HFFc6 (cell line): Measurements from ENCODE around the gene CABLES2. TPM values are rescaled to one million over a fixed set of nuclear protein-coding genes. Genes with fewer than 3 reads are reported as not detected.

Source experiments
- DNase-seq: peaks from one replicate; pipeline ENCODE4 v3.0.0-alpha.2; 2018
- H3K27ac Mint-ChIP-seq: 2 replicates; pipeline ENCODE4 v1.8.0; 2020; ENCODE audit warnings: mild to moderate bottlenecking, mixed read lengths
- H3K27me3 Mint-ChIP-seq: 2 replicates; pipeline ENCODE4 v1.8.0; 2021; ENCODE audit warnings: mild to moderate bottlenecking, moderate library complexity, mixed read lengths; ENCODE audit not compliant: insufficient read depth
- H3K36me3 Mint-ChIP-seq: 2 replicates; pipeline ENCODE4 v1.8.0; 2021; ENCODE audit warnings: low read depth, mixed read lengths
- H3K4me1 Mint-ChIP-seq: 2 replicates; pipeline ENCODE4 v1.8.0; 2020; ENCODE audit warnings: low read depth, mixed read lengths
- H3K4me3 Mint-ChIP-seq: 2 replicates; pipeline ENCODE4 v1.8.0; 2020; ENCODE audit warnings: mild to moderate bottlenecking, moderate library complexity, mixed read lengths
- H3K9me3 Mint-ChIP-seq: 2 replicates; pipeline ENCODE4 v1.8.0; 2020; ENCODE audit warnings: mild to moderate bottlenecking, mixed read lengths
- total RNA-seq, 6 experiments: library from RNA; stranded (reverse); fragmentation: NEBNext Ultra II Directional; extraction: Animal tissue kit (Norgen Biotek cat#: 25700); gene quantifications; 2 replicates in 1 of 6; 3 replicates in 5 of 6; pipeline ENCODE4 v1.2.3, GENCODE V29; 2021
- TF ChIP-seq, protein P1 (sequence below): fragments of 200-600 bp; sonication (generic); IDR thresholded peaks from 2 replicates; pipeline ENCODE4 v1.5.0; 2021; ENCODE audit warnings: antibody characterized with exemption, mild to moderate bottlenecking

CABLES2 gene
- total RNA-seq, 6 experiments from 2014 or later = 4.9 to 7.0 (median 6.6) TPM

DNA sequence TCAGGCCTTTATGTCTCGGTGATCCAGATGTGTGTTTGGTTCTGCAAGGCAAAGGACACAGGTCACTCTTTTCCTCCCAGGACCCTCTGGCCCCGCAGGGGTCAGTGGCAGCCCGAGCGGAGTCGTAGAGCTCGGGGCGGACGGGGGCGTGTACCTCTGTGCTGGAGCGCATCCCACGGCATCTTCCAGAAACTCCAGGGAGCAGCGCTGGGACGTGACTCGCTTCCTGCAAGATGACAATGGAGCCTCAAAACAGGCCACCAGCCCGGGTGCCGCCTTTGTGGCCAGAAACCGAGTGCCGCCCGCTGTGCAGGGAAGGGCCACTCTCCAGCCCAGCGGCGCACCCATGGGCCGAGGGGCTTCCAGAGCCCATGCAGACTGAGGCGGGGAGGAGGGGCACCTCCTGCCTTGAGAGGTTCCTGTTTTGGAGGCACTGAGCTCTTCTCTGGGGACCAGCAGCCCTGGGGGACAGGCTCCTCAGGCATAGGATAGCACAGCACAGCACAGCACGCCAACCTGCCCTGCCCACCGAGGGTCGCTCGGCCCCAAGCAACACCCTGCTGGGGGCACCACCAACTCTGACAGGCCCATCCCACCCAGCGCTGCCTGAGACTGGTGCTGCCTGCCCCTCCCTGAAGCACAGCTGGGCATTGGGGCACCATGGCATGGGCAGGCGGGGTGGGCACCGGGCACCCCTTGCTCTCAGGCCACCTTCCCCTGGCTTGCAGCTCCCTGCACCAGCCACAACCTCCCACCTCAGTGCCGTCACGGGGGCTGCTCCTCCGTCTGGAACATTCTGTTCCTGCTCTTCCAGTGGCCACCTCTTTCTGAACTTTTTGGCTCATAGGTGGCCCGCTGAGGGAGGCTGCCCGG, 10.5 kb downstream of the CABLES2 start:
- no peaks in the 10 kb centered on the region for H3K4me1 Mint-ChIP-seq
- H3K27me3 Mint-ChIP-seq = no peaks in the 10 kb centered on the region; the same call in 1 of the 2 replicates
- H3K4me3 Mint-ChIP-seq = no peak overlapping the region
- no peak for DNase-seq
- peaks cover 10% of the 10 kb centered on the region; the same call in 1 of the 2 replicates for H3K36me3 Mint-ChIP-seq
- TF ChIP-seq, protein P1, sequence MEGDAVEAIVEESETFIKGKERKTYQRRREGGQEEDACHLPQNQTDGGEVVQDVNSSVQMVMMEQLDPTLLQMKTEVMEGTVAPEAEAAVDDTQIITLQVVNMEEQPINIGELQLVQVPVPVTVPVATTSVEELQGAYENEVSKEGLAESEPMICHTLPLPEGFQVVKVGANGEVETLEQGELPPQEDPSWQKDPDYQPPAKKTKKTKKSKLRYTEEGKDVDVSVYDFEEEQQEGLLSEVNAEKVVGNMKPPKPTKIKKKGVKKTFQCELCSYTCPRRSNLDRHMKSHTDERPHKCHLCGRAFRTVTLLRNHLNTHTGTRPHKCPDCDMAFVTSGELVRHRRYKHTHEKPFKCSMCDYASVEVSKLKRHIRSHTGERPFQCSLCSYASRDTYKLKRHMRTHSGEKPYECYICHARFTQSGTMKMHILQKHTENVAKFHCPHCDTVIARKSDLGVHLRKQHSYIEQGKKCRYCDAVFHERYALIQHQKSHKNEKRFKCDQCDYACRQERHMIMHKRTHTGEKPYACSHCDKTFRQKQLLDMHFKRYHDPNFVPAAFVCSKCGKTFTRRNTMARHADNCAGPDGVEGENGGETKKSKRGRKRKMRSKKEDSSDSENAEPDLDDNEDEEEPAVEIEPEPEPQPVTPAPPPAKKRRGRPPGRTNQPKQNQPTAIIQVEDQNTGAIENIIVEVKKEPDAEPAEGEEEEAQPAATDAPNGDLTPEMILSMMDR = no peak
- H3K9me3 Mint-ChIP-seq = peaks cover 8% of the 10 kb centered on the region; the same call in 1 of the 2 replicates
- no peak overlapping the region for H3K27ac Mint-ChIP-seq

DNA sequence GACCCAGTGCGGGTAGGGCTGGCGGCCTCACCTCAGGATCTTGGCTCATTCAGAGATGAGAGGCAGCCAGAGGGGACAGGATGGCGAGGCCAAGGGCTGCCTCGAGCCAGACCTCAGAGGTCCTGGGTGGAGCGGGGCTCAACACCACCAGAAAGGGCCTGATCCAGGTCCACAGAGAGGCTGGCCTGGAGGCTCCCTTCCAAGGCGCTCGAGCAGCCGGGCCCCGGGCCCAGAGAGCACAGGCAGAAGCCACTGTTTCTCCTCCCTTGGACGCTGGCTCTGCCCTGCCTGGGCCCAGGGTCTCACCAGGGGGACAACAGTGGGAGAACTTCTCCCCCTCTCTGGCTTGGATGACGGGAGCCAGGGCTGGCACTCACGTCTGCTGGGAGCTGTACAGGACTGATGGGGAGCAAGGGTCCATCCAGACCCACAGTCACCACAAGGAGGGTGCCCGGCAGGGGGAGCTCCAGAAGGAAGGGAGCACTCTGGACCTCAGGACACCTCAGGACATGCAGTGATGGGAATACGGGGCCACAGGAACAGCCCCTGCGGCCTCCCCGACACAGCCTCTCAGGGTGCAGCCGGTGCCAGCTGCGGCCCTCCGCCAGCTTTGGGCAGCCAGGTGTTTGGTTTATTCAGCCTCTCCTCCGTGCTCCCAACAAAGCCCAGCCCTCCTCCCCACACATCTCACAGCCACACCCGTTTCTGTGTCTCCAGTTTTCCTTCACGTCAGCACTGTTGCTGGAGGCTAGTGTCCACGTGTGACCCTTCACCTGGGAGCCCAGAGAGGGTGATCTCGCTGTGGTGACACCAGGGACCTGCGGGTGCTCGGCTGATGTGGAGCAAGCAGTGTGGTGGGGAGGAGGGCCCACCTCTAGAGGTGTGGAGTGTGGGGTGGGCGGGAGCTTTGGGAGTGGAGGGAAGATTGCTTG, 11.5 kb downstream of the CABLES2 start:
- Mint-ChIP-seq H3K4me3 (no peak overlapping the region), H3K27me3 (no peaks in the 10 kb centered on the region; the same call in 1 of the 2 replicates), H3K4me1 (no peaks in the 10 kb centered on the region), H3K27ac (no peak overlapping the region), H3K36me3 (peaks cover 10% of the 10 kb centered on the region; the same call in 1 of the 2 replicates), H3K9me3 (peaks cover 8% of the 10 kb centered on the region; the same call in 1 of the 2 replicates)
- no peak for DNase-seq
- TF ChIP-seq, protein P1 = no peak

DNA sequence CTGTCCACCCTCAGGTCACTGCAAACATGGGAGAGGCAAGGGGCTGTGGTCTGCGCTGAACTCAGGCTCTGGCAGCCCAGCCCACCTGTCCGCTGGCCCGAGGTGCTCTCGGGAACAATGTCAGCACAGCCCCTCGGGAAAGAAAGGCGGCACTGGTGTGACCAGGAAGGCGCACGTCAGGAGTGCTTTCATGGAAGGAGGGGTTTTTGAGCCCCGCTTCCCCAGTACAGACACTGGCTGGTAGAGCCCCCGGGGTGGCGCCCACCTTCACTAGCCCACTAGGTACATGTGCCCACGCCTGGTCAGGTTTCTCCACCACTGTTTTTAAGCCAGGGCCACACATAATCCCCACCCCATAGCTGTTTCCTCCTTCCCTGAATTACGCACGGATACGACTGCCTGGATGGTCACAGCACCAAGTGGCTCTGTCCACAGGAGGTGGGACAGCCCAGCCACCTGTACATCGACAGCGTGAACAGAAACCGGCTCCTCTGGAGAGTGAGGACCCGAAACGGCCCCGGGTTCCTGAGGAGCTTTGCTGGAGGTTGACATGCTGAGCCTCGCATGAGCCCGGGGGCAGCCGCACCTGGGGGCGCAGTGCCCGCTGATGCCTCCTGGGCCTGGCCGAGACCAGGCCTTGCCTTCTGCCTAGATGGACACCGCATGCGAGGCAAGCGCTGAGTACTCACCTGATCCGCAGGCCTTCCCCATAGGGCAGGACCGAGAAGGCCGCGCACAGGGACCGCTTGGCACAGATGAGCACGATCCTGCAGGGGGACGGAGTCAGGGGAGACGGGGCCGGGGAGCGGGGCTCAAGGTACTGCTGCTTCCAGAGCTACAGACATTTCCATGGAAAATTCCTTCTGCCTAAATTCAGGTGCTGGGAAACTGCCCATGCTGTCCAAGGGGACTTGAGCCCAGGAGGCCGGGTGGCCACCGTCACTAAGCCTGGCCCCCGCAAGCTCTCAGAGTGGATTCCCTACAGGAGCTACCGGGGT, 12.5 kb downstream of the CABLES2 start:
- no peak overlapping the region for H3K27ac Mint-ChIP-seq
- TF ChIP-seq, protein P1 = no peak
- no peak overlapping the region for H3K4me3 Mint-ChIP-seq
- no peaks in the 10 kb centered on the region for H3K4me1 Mint-ChIP-seq
- H3K36me3 Mint-ChIP-seq = peaks cover 16% of the 10 kb centered on the region; the same call in 1 of the 2 replicates
- no peak for DNase-seq
- H3K9me3 Mint-ChIP-seq = peaks cover 8% of the 10 kb centered on the region; the same call in 1 of the 2 replicates
- peaks cover 2% of the 10 kb centered on the region; the same call in 1 of the 2 replicates for H3K27me3 Mint-ChIP-seq

DNA sequence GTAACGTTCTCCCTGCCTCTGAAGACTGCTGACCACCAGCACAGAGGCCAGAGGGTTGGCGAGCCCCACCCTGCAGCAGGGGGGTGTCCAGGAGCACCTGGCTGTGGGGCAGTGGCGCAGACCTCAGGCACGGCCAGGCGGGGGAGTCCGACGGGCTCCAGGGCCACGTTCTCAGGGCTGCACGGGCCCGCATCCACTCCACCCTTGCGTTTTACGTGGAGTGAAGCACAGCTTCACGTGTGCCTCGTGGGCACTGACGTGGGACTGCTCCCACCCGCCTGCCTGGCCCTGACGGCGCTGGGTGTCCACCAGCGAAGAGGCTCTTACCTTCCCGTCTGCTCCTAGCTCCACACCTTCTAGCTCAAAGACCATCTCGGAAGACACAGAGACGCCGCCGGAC, 13.3 kb downstream of the CABLES2 start:
- DNase-seq = no peak
- Mint-ChIP-seq H3K9me3 (peaks cover 8% of the 10 kb centered on the region; the same call in 1 of the 2 replicates), H3K4me3 (no peak overlapping the region), H3K36me3 (peaks cover 21% of the 10 kb centered on the region), H3K27ac (no peak overlapping the region), H3K27me3 (peaks cover 2% of the 10 kb centered on the region; the same call in 1 of the 2 replicates), H3K4me1 (peaks cover 5% of the 10 kb centered on the region)
- TF ChIP-seq, protein P1 = no peak
